ENCODE measurements around the gene PPP1R14B.

DNA sequence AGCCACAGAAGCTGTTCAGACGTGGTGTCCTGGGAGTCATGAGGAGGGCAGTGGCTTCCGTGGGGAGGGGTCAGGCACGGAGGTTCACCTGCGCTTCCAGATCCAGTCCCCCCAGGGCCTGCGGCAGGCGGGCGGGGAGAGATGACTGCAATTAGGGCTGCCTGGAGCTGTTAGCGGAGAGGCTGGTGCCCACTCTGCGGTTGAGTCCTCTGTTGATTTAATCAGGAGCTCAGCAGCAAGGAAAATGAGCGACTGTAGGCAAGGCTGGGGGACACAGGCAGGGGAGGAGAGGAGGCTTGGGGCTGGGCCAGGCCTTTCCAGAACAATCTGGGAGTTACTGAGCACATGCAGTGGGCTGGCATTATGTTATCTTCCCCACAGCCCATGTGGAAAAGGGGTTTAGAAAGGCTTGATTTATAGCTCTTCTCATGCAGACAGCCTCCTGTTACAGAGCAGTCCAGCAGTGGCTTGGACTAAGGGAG, 17.7 kb upstream of the PPP1R14B start:
- TF ChIP-seq CTCF (IDR thresholded peaks at IDR 0.05) (no peak), POLR2A (IDR thresholded peaks at IDR 0.05) (no peak)

All from thyroid gland (tissue), 4 donors.